K562 (cell line): ENCODE measurements around the gene ADCY5.

ENCODE experiments used
- HCFC1 ChIP-seq: IDR thresholded peaks from 2 replicates; pipeline ENCODE4 v1.6.1; 2012; ENCODE audit warnings: low read depth, low read length, improper control_type of control experiment
- SIN3A ChIP-seq, 2 experiments: fragments of 150-350 bp in 1 of 2; IDR thresholded peaks; 2 replicates each; pipeline ENCODE4 v1.6.1; 2011 to 2016; ENCODE audit warnings: borderline replicate concordance in 2 of 2, low read depth in 2 of 2, low read length in 2 of 2, mild to moderate bottlenecking in 2 of 2, moderate library complexity in 2 of 2; ENCODE audit not compliant: control insufficient read depth in 1 of 2
- TF ChIP-seq, protein P1 (sequence below): fragments of 250-450 bp; sonication (Bioruptor Pico); IDR thresholded peaks from 2 replicates; pipeline ENCODE4 v1.5.0; 2020; ENCODE audit warnings: mild to moderate bottlenecking
- TF ChIP-seq, protein P2 (sequence below): sonication (generic); formaldehyde crosslinking; IDR thresholded peaks from 2 replicates; pipeline ENCODE4 v1.4.0; 2020; ENCODE audit warnings: mild to moderate bottlenecking, missing genetic modification reagents
- TF ChIP-seq, protein P3 (sequence below): fragments of 200-600 bp; sonication (generic); IDR thresholded peaks from one replicate; pipeline ENCODE4 v1.6.1; 2012; ENCODE audit warnings: mild to moderate bottlenecking, low read depth, low read length, inconsistent platforms

DNA sequence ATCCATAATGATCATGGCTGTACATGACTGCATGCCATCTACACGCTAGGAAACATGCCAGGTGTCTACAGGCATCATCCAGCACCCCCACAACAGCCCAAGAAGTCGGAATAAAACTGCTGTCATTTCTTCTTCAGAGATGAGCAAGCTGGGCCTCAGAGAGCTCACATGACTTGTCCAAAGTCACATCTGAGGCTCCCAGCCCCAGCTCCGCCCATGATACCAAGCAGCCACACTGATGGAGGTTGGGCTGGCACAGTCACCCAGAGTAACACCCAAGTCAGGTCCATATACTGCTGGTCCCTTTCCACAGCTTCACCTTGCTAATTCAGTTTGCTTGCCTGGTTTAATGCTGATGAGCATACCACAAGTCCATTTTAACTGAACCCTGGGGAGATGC, 130.5 kb downstream of the ADCY5 start:
- TF ChIP-seq HCFC1, result no peak
- TF ChIP-seq, protein P1, sequence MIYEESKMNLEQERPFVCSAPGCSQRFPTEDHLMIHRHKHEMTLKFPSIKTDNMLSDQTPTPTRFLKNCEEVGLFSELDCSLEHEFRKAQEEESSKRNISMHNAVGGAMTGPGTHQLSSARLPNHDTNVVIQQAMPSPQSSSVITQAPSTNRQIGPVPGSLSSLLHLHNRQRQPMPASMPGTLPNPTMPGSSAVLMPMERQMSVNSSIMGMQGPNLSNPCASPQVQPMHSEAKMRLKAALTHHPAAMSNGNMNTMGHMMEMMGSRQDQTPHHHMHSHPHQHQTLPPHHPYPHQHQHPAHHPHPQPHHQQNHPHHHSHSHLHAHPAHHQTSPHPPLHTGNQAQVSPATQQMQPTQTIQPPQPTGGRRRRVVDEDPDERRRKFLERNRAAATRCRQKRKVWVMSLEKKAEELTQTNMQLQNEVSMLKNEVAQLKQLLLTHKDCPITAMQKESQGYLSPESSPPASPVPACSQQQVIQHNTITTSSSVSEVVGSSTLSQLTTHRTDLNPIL (CRISPR knock-in tag), result no peak
- TF ChIP-seq SIN3A (IDR thresholded peaks at IDR 0.05; ENCODE audit: borderline replicate concordance in 2 of 2, control insufficient read depth in 1 of 2, low read depth in 2 of 2, low read length in 2 of 2), result no peak
- TF ChIP-seq, protein P2, sequence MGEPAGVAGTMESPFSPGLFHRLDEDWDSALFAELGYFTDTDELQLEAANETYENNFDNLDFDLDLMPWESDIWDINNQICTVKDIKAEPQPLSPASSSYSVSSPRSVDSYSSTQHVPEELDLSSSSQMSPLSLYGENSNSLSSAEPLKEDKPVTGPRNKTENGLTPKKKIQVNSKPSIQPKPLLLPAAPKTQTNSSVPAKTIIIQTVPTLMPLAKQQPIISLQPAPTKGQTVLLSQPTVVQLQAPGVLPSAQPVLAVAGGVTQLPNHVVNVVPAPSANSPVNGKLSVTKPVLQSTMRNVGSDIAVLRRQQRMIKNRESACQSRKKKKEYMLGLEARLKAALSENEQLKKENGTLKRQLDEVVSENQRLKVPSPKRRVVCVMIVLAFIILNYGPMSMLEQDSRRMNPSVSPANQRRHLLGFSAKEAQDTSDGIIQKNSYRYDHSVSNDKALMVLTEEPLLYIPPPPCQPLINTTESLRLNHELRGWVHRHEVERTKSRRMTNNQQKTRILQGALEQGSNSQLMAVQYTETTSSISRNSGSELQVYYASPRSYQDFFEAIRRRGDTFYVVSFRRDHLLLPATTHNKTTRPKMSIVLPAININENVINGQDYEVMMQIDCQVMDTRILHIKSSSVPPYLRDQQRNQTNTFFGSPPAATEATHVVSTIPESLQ (CRISPR knock-in tag), result no peak
- TF ChIP-seq, protein P3, sequence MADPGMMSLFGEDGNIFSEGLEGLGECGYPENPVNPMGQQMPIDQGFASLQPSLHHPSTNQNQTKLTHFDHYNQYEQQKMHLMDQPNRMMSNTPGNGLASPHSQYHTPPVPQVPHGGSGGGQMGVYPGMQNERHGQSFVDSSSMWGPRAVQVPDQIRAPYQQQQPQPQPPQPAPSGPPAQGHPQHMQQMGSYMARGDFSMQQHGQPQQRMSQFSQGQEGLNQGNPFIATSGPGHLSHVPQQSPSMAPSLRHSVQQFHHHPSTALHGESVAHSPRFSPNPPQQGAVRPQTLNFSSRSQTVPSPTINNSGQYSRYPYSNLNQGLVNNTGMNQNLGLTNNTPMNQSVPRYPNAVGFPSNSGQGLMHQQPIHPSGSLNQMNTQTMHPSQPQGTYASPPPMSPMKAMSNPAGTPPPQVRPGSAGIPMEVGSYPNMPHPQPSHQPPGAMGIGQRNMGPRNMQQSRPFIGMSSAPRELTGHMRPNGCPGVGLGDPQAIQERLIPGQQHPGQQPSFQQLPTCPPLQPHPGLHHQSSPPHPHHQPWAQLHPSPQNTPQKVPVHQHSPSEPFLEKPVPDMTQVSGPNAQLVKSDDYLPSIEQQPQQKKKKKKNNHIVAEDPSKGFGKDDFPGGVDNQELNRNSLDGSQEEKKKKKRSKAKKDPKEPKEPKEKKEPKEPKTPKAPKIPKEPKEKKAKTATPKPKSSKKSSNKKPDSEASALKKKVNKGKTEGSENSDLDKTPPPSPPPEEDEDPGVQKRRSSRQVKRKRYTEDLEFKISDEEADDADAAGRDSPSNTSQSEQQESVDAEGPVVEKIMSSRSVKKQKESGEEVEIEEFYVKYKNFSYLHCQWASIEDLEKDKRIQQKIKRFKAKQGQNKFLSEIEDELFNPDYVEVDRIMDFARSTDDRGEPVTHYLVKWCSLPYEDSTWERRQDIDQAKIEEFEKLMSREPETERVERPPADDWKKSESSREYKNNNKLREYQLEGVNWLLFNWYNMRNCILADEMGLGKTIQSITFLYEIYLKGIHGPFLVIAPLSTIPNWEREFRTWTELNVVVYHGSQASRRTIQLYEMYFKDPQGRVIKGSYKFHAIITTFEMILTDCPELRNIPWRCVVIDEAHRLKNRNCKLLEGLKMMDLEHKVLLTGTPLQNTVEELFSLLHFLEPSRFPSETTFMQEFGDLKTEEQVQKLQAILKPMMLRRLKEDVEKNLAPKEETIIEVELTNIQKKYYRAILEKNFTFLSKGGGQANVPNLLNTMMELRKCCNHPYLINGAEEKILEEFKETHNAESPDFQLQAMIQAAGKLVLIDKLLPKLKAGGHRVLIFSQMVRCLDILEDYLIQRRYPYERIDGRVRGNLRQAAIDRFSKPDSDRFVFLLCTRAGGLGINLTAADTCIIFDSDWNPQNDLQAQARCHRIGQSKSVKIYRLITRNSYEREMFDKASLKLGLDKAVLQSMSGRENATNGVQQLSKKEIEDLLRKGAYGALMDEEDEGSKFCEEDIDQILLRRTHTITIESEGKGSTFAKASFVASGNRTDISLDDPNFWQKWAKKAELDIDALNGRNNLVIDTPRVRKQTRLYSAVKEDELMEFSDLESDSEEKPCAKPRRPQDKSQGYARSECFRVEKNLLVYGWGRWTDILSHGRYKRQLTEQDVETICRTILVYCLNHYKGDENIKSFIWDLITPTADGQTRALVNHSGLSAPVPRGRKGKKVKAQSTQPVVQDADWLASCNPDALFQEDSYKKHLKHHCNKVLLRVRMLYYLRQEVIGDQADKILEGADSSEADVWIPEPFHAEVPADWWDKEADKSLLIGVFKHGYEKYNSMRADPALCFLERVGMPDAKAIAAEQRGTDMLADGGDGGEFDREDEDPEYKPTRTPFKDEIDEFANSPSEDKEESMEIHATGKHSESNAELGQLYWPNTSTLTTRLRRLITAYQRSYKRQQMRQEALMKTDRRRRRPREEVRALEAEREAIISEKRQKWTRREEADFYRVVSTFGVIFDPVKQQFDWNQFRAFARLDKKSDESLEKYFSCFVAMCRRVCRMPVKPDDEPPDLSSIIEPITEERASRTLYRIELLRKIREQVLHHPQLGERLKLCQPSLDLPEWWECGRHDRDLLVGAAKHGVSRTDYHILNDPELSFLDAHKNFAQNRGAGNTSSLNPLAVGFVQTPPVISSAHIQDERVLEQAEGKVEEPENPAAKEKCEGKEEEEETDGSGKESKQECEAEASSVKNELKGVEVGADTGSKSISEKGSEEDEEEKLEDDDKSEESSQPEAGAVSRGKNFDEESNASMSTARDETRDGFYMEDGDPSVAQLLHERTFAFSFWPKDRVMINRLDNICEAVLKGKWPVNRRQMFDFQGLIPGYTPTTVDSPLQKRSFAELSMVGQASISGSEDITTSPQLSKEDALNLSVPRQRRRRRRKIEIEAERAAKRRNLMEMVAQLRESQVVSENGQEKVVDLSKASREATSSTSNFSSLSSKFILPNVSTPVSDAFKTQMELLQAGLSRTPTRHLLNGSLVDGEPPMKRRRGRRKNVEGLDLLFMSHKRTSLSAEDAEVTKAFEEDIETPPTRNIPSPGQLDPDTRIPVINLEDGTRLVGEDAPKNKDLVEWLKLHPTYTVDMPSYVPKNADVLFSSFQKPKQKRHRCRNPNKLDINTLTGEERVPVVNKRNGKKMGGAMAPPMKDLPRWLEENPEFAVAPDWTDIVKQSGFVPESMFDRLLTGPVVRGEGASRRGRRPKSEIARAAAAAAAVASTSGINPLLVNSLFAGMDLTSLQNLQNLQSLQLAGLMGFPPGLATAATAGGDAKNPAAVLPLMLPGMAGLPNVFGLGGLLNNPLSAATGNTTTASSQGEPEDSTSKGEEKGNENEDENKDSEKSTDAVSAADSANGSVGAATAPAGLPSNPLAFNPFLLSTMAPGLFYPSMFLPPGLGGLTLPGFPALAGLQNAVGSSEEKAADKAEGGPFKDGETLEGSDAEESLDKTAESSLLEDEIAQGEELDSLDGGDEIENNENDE, result no peak
